ENCODE measurements around the gene LATS1. TPM values are rescaled to one million over a fixed set of nuclear protein-coding genes. Genes with fewer than 3 reads are reported as not detected.
A peak's percentile ranks its signal among the peaks of the same experiment; 100 is the strongest.

LATS1 gene
- total RNA-seq, 1 experiment from 2014 or later, result 15.4 TPM

DNA sequence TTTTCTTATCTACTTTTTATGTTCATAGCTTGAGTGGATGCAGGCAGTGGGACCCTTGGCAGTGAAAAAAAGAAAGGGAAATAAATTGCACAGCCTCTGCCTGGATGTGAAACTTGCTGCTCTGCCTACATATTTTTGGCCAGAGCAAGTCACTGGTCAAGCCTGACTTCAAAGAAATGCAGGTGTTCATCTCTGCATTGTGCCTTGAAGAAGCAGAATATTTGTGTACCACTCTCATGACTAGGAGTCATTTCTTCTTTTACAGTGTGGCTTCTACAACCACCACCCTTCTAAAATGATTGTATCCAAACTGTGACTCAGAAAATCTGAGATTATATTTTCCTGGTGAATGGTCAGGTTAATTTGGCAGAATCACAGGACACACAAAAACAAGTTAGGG lies 66.8 kb downstream of the LATS1 start:
- no peaks in the 10 kb centered on the region for H3K9me3 ChIP-seq (ENCODE audit: insufficient read depth, low read depth)
- ChIA-PET CTCF (interaction anchor here (0.6 kb wide), 1 partner anchor 1413 kb away, joined by 3 read pairs; no protein-coding TSS in a partner anchor), POLR2A (ENCODE audit: unreplicated experiment) (no interaction called here)
- no peaks in the 10 kb centered on the region for H3K27me3 ChIP-seq (ENCODE audit: insufficient read depth, low read depth)
- intact Hi-C loops (cut with micrococcal nuclease; ENCODE audit: unreplicated experiment), result no loop called here
- no peak overlapping the region for H3K27ac ChIP-seq
- H2AFZ ChIP-seq, result no peak overlapping the region
- peaks cover 13% of the 10 kb centered on the region for H3K4me1 ChIP-seq (replicated peaks; ENCODE audit: insufficient read depth)
- H3K9me2 ChIP-seq (ENCODE audit: insufficient read depth), result no peaks in the 10 kb centered on the region
- no peak for DNase-seq
- H3F3A ChIP-seq (ENCODE audit: insufficient read depth, low read depth), result peaks cover 20% of the 10 kb centered on the region; the same call in 1 of the 2 replicates
- no peak overlapping the region for H3K4me3 ChIP-seq
- peaks cover 20% of the 10 kb centered on the region for H3K79me2 ChIP-seq (ENCODE audit: low read depth)
- BruUV-seq (replicated peaks), result no TSS peak
- H4K20me1 ChIP-seq (ENCODE audit: insufficient read depth), result no peaks in the 10 kb centered on the region
- H3K36me3 ChIP-seq (ENCODE audit: low read depth), result no peaks in the 10 kb centered on the region
- TF ChIP-seq, protein P1, sequence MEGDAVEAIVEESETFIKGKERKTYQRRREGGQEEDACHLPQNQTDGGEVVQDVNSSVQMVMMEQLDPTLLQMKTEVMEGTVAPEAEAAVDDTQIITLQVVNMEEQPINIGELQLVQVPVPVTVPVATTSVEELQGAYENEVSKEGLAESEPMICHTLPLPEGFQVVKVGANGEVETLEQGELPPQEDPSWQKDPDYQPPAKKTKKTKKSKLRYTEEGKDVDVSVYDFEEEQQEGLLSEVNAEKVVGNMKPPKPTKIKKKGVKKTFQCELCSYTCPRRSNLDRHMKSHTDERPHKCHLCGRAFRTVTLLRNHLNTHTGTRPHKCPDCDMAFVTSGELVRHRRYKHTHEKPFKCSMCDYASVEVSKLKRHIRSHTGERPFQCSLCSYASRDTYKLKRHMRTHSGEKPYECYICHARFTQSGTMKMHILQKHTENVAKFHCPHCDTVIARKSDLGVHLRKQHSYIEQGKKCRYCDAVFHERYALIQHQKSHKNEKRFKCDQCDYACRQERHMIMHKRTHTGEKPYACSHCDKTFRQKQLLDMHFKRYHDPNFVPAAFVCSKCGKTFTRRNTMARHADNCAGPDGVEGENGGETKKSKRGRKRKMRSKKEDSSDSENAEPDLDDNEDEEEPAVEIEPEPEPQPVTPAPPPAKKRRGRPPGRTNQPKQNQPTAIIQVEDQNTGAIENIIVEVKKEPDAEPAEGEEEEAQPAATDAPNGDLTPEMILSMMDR (conservative IDR thresholded peaks at IDR 0.05), result no peak
- TF ChIP-seq EZH2 (IDR thresholded peaks at IDR 0.05; ENCODE audit: low read depth), result no peak
- no peak overlapping the region for H3K4me2 ChIP-seq

DNA sequence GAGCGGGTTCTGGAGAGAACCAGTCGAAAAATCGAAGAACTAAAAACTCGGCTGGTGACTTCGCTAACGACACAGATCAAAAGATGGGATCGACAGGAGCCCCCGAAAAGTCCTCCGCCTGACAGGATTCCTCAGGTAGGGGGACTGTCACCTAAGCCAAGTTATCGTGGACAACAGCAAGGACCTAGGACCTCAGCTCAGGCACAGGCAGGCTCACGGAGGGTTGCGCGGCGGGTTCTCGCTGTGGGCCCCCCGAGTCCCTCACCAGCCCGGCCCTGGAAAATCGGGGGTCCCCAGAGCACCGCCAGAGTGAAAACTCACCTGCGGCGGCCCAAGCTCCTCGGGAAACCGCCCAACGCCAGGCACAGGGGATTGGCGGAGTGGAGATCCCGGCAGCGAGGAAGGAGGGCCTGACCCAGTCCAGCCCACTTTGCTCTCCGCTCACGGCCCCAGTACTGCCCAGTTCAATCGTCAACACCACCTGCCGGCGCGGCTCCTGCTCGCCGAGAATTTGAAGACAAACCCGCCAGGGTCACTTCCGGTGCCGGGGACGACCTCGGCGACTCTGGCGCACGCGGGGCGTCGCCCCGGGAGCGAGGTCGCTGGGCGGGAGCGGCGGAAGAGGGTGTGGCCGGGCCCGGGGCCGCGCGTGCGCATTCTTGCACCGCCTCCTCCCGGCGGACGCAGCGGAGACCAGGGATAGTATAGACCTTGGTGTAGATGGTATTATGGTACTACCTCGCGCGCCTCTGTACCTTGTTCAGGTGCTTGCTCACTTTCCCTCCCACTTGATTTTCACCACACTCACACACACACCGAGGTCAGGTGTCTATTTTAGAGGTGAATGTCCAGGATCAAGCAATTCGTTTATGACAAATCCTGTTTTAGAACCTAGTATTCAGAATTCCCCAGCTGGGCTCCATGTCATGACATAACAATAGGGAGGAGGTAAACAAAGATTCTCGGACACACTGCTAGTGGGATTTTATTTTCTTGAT lies 69.5 kb downstream of the LATS1 start, which contains the start of gene KATNA1:
Gene KATNA1, minus strand, starts transcription at position 567 of the 998 bp plus-strand sequence. CDS start 10,167 bp downstream, outside the sequence.
- BruUV-seq (replicated peaks), result TSS peak; percentile 79
- peak within 1 kb of the TSS; percentile 67 for H3K27ac ChIP-seq
- intact Hi-C loops (cut with micrococcal nuclease; ENCODE audit: unreplicated experiment), result loop anchor here (1.0 to 5.0 kb wide), 2 partner anchors 81 to 102 kb away; partner anchors contain the start of genes GINM1 and PPIL4
- peaks cover 41% of the 10 kb centered on the region for H3K79me2 ChIP-seq (ENCODE audit: low read depth)
- no peaks in the 10 kb centered on the region for H3K9me3 ChIP-seq (ENCODE audit: insufficient read depth, low read depth)
- no peaks in the 10 kb centered on the region for H3K36me3 ChIP-seq (ENCODE audit: low read depth)
- no peaks in the 10 kb centered on the region for H3K27me3 ChIP-seq (ENCODE audit: insufficient read depth, low read depth)
- H3K4me3 ChIP-seq, result peak within 1 kb of the TSS; percentile 81
- peaks cover 20% of the 10 kb centered on the region; the same call in 1 of the 2 replicates for H3F3A ChIP-seq (ENCODE audit: insufficient read depth, low read depth)
- POLR2A ChIA-PET (ENCODE audit: unreplicated experiment), result no interaction called here
- peak within 1 kb of the TSS; percentile 98 for H2AFZ ChIP-seq
- peak within 1 kb of the TSS; percentile 91 for H3K4me2 ChIP-seq
- DNase-seq, result peak; percentile 79 to 90
- CTCF ChIA-PET, result no interaction called here
- no peaks in the 10 kb centered on the region for H3K9me2 ChIP-seq (ENCODE audit: insufficient read depth)
- TF ChIP-seq, protein P1 (conservative IDR thresholded peaks at IDR 0.05), result no peak
- TF ChIP-seq EZH2 (IDR thresholded peaks at IDR 0.05; ENCODE audit: low read depth), result no peak
- no peaks in the 10 kb centered on the region for H4K20me1 ChIP-seq (ENCODE audit: insufficient read depth)
- peaks cover 20% of the 10 kb centered on the region for H3K4me1 ChIP-seq (replicated peaks; ENCODE audit: insufficient read depth)

DNA sequence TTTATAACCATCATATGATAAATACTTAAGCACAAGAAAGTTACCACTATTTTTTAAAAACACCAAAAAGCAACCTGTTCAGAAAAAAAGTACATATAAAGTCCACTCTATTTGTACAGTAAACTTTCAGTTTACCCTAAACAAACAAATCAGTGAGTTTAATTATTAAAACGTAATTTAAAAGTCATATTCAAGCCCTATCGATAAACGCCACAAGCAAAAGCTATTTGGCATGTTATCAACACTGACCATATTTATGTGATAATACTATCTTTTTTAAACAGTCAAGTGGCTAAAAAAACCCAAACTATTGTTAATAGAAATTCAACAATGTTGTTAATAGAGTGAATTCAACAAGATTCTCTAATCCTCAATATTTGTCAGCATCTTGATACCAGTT lies 71.3 kb downstream of the LATS1 start:
- H3K4me3 ChIP-seq, result peak overlapping the region; percentile 81
- BruUV-seq (replicated peaks), result no TSS peak
- peak overlapping the region; percentile 91 for H3K4me2 ChIP-seq
- H3F3A ChIP-seq (ENCODE audit: insufficient read depth, low read depth), result peaks cover 20% of the 10 kb centered on the region; the same call in 1 of the 2 replicates
- H3K9me3 ChIP-seq (ENCODE audit: insufficient read depth, low read depth), result no peaks in the 10 kb centered on the region
- ChIA-PET POLR2A (ENCODE audit: unreplicated experiment) (interaction anchor here (0.7 kb wide), 1 partner anchor 315 kb away, joined by 3 read pairs; no protein-coding TSS in a partner anchor), CTCF (no interaction called here)
- H2AFZ ChIP-seq, result peak overlapping the region; percentile 98; the same call in 1 of the 2 replicates
- peak overlapping the region; percentile 31; the same call in 1 of the 2 replicates for H3K27ac ChIP-seq
- no peak for TF ChIP-seq EZH2 (IDR thresholded peaks at IDR 0.05; ENCODE audit: low read depth)
- TF ChIP-seq, protein P1 (conservative IDR thresholded peaks at IDR 0.05), result no peak
- peaks cover 20% of the 10 kb centered on the region for H3K4me1 ChIP-seq (replicated peaks; ENCODE audit: insufficient read depth)
- H3K9me2 ChIP-seq (ENCODE audit: insufficient read depth), result no peaks in the 10 kb centered on the region
- H3K79me2 ChIP-seq (ENCODE audit: low read depth), result peaks cover 48% of the 10 kb centered on the region
- H3K27me3 ChIP-seq (ENCODE audit: insufficient read depth, low read depth), result no peaks in the 10 kb centered on the region
- no peaks in the 10 kb centered on the region for H4K20me1 ChIP-seq (ENCODE audit: insufficient read depth)
- DNase-seq, result no peak
- no peaks in the 10 kb centered on the region for H3K36me3 ChIP-seq (ENCODE audit: low read depth)
- intact Hi-C loops (cut with micrococcal nuclease; ENCODE audit: unreplicated experiment), result loop anchor here (5.0 kb wide), 1 partner anchor 79 kb away; the partner anchor contains the start of gene GINM1
